MV-4-11 (cell line): ENCODE results near the gene KLF1.
A peak's percentile ranks its signal among the peaks of the same experiment; 100 is the strongest.

Experiments
- DNase-seq: peaks from one replicate; lab custom pipeline; 2025; lab: John Stamatoyannopoulos, UW

Gene KLF1

GRCh38 chr19:12838182-12838885, 48.7 kb downstream of the KLF1 start, which contains the start of gene MAST1:
Gene MAST1 (plus strand): TSS chr19:12838515. CDS start chr19:12838573, 58 bp downstream.
- peak; percentile 31 for DNase-seq

DNA sequence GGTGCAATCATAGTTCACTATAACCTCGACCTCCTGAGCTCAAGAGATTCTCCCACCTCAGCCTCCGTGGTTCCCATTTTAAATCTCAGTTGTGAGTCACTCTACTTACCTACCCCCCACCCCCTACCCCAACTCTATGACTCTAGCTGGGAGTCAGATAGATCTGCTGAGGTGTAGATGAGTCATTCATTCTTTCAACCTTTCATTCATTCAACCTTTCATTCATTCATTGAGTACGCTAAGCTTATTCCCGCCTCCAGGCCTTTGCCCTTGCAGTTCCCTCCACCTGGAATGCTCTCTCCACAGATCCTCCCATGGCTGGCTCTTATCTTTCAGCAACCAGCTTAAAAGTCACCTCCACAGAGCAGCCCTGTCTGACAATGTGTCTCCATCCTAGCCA, 49.8 kb downstream of the KLF1 start:
- no peak for DNase-seq

DNA sequence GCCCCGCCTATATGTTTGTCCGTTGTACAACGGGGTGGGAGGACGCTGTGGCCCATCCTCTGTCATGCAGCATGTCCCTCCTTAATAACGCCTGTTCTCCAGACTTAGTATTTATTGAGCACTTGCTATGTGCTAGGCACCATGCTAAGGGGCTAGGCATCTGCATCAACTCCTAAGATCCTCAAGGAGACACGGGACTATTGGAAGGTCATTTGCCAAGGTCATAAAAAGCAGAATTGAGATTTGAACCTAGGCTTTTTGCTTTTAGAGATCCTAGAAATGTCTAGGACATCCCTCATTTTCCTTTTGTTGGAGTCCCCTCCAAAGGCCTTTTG, 50.5 kb downstream of the KLF1 start:
- no peak for DNase-seq

DNA sequence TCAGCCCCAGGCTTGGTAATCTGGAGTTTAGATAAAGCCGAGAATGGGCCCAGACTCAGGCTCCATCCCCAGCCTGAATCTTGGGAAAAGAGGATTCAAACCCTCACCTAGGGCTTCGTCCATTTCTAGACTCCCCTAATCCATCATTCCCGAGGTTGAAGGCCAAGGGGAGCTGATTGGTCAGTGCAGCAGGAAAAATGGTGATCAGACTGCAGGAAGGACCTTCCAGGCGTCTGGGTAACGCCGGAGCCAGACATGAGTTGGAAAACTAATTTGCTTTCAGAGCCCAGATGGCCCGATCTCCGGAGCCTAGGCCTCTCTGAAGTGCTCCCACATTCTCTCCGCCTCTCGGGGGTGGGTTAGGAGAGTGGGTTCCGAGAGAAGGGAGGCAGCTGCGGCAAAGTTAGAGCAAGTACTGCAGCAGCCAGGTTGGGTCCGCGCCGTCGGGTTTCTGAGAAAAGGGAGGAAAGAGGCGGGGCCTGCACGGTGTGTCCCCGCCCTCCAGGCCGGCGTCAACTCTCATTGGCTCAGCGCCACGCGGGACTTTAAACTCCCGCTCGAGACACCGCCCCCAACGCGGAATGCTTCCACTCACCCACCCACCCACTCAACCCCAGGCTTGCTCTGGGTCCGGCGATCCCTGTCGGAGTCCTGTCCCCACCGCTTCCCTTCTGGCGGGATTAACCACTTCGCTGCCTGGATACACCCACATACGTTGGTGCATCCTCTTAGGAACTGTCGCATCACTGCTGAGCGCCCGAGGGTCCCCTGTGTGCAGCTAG, 51.8 kb downstream of the KLF1 start:
- DNase-seq = no peak

DNA sequence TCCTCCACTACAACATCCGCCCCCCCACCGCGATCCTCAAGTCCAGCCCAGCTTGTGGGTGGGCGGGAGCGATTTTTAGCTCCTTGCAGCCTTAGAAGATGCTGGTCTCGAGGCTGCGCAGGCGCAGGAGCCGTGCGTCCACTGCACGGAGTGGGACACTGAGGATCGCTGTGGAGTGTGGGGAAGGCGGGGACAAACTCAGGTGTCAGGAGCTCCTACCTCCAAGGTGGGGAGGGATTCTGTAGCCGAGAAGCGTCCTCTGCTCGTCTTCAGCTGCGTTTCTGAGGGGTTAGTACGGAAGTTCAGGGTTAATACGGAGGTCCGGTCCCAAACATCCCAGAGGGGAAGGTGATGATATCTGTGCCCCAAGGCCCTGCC, 52.4 kb downstream of the KLF1 start, which contains the start of gene RTBDN:
TSS of gene RTBDN (minus strand) at position 14 of the 378 bp plus-strand sequence. CDS start 4,600 bp downstream, outside the sequence.
- DNase-seq = no peak
